IMR-90 (cell line): ENCODE measurements around the gene RANBP9. TPM values are rescaled to one million over a fixed set of nuclear protein-coding genes. Genes with fewer than 3 reads are reported as not detected.

Experiments used
- ATAC-seq: fragments of 200-7000 bp; cut with Tn5 transposase; 2 replicates; pipeline ENCODE4 v1.9.1; 2020; ENCODE audit warnings: low read depth, mild to moderate bottlenecking, moderate library complexity
- BruUV-seq: library from RNA; stranded (reverse); fragments of 400-500 nt; replicated peaks from 2 replicates; lab custom pipeline; 2021; lab: Mats Ljungman, UMichigan
- CTCF ChIA-PET: fragments of 300-600 bp; formaldehyde crosslinking; extraction: SDS; loops from one replicate; lab custom pipeline; 2021; ENCODE audit warnings: antibody characterized with exemption; lab: Yijun Ruan, JAX
- POLR2A ChIA-PET: fragments of 300-600 bp; sonication (Branson Sonifier 250); formaldehyde crosslinking; loops from one replicate; lab custom pipeline; 2022; ENCODE audit warnings: antibody characterized with exemption; ENCODE audit not compliant: unreplicated experiment; lab: Charles Lee
- DNase-seq: peaks from one replicate; pipeline ENCODE4 v3.0.0; 2013
- H2AFZ ChIP-seq: replicated peaks from 2 replicates; pipeline ENCODE3; 2013; ENCODE audit warnings: low read length, mild to moderate bottlenecking; ENCODE audit not compliant: poor library complexity
- H2AK5ac ChIP-seq: 2 replicates; pipeline ENCODE4 v1.6.1; 2013; ENCODE audit warnings: low read depth, low read length, inconsistent platforms
- H2AK9ac ChIP-seq: replicated peaks from 2 replicates; pipeline ENCODE3; 2013; ENCODE audit warnings: mild to moderate bottlenecking, low read depth, low read length, moderate library complexity; ENCODE audit not compliant: poor library complexity
- H2BK120ac ChIP-seq: 2 replicates; pipeline ENCODE4 v1.6.1; 2013; ENCODE audit warnings: low read depth, low read length, inconsistent platforms
- H2BK15ac ChIP-seq: 3 replicates; pipeline ENCODE4 v1.6.1; 2013; ENCODE audit warnings: low read depth, low read length, inconsistent platforms
- H2BK20ac ChIP-seq: 2 replicates; pipeline ENCODE4 v1.6.1; 2013; ENCODE audit warnings: low read depth, mild to moderate bottlenecking, inconsistent platforms, low read length, moderate library complexity
- H2BK5ac ChIP-seq: 2 replicates; pipeline ENCODE4 v1.6.1; 2013; ENCODE audit warnings: mild to moderate bottlenecking, low read depth, low read length, inconsistent platforms; ENCODE audit not compliant: poor library complexity, severe bottlenecking
- H3K14ac ChIP-seq: replicated peaks from 2 replicates; pipeline ENCODE4 v1.6.1; 2013; ENCODE audit warnings: low read depth, low read length, inconsistent platforms
- H3K18ac ChIP-seq: 2 replicates; pipeline ENCODE4 v1.6.1; 2013; ENCODE audit warnings: low read depth, low read length, control low read depth
- H3K23ac ChIP-seq: 2 replicates; pipeline ENCODE4 v1.6.1; 2013; ENCODE audit warnings: low read depth, low read length, inconsistent platforms
- H3K27ac ChIP-seq: 2 replicates; pipeline ENCODE4 v1.5.1; 2013; ENCODE audit warnings: mild to moderate bottlenecking, control low read depth, low read length; ENCODE audit not compliant: insufficient read depth
- H3K27me3 ChIP-seq: 2 replicates; pipeline ENCODE4 v1.6.1; 2013; ENCODE audit warnings: low read length; ENCODE audit not compliant: control insufficient read depth, insufficient read depth
- H3K36me3 ChIP-seq: 2 replicates; pipeline ENCODE4 v1.6.1; 2013; ENCODE audit warnings: low read length, mixed read lengths; ENCODE audit not compliant: control insufficient read depth, insufficient read depth
- H3K4ac ChIP-seq: 2 replicates; pipeline ENCODE4 v1.6.1; 2013; ENCODE audit warnings: low read depth, low read length, inconsistent platforms
- H3K4me1 ChIP-seq: 2 replicates; pipeline ENCODE4 v1.6.1; 2013; ENCODE audit warnings: low read length, mixed read lengths; ENCODE audit not compliant: control insufficient read depth, insufficient read depth
- H3K4me2 ChIP-seq: 2 replicates; pipeline ENCODE4 v1.6.1; 2013; ENCODE audit warnings: low read depth, mild to moderate bottlenecking, control low read depth, low read length, moderate library complexity
- H3K4me3 ChIP-seq: 2 replicates; pipeline ENCODE4 v1.5.1; 2013; ENCODE audit warnings: low read depth, mild to moderate bottlenecking, control low read depth, low read length, moderate library complexity; ENCODE audit not compliant: insufficient read depth
- H3K56ac ChIP-seq: 2 replicates; pipeline ENCODE4 v1.6.1; 2013; ENCODE audit warnings: low read length, inconsistent platforms; ENCODE audit not compliant: insufficient read depth; ENCODE audit errors: extremely low read depth
- H3K79me1 ChIP-seq, 2 experiments: 2 replicates each; pipeline ENCODE4 v1.6.1; 2013; ENCODE audit warnings: low read length in 2 of 2, inconsistent platforms in 1 of 2, low read depth in 1 of 2
- H3K9ac ChIP-seq: 2 replicates; pipeline ENCODE4 v1.6.1; 2013; ENCODE audit warnings: low read depth, low read length, control low read depth
- H3K9me1 ChIP-seq: 2 replicates; pipeline ENCODE4 v1.6.1; 2013; ENCODE audit warnings: low read length, inconsistent platforms; ENCODE audit not compliant: insufficient read depth
- H3K9me3 ChIP-seq: 2 replicates; pipeline ENCODE4 v1.6.1; 2013; ENCODE audit warnings: low read length; ENCODE audit not compliant: control insufficient read depth, insufficient read depth
- H4K20me1 ChIP-seq: 2 replicates; pipeline ENCODE4 v1.6.1; 2013; ENCODE audit warnings: low read length, inconsistent platforms; ENCODE audit not compliant: insufficient read depth
- H4K5ac ChIP-seq: 2 replicates; pipeline ENCODE4 v1.6.1; 2013; ENCODE audit warnings: mild to moderate bottlenecking, low read depth, low read length, control low read depth
- H4K8ac ChIP-seq, 2 experiments: 2 replicates each; pipeline ENCODE4 v1.6.1; 2013; ENCODE audit warnings: low read depth in 2 of 2, low read length in 2 of 2, control low read depth in 1 of 2, inconsistent platforms in 1 of 2
- H4K91ac ChIP-seq: 2 replicates; pipeline ENCODE4 v1.6.1; 2013; ENCODE audit warnings: low read depth, low read length, inconsistent platforms; ENCODE audit not compliant: insufficient read depth
- CEBPB ChIP-seq: IDR thresholded peaks from 2 replicates; pipeline ENCODE4 v1.6.1; 2012; ENCODE audit warnings: low read depth, low read length, improper control_type of control experiment
- FOS ChIP-seq: fragments of 150-350 bp; IDR thresholded peaks from 2 replicates; pipeline ENCODE4 v1.6.1; 2016; ENCODE audit warnings: low read depth, low read length
- NFE2L2 ChIP-seq: fragments of 150-350 bp; IDR thresholded peaks from 2 replicates; pipeline ENCODE4 v1.6.1; 2016; ENCODE audit warnings: low read depth, mild to moderate bottlenecking, low read length
- SMC3 ChIP-seq: fragments of 150-350 bp; IDR thresholded peaks from 2 replicates; pipeline ENCODE4 v1.6.1; 2016; ENCODE audit warnings: low read depth, mild to moderate bottlenecking, antibody characterized with exemption, low read length, moderate library complexity
- WGBS, 2 experiments: methylation state at CpG; one replicate each; pipeline versions ENCODE4 v1.1.5 to v1.1.7; 2013; ENCODE audit warnings: missing lambda C conversion rate in 2 of 2; ENCODE audit not compliant: insufficient read length in 1 of 2; ENCODE audit errors: extremely low coverage in 2 of 2; 5-methylcytosine and 5-hydroxymethylcytosine counted together
- dilution Hi-C: fragments of 300-500 bp; cut with HindIII; formaldehyde crosslinking; loops from one replicate; pipeline ENCODE4 v1.14.3; 2018; ENCODE audit warnings: low sequenced_read_pairs; ENCODE audit not compliant: unreplicated experiment
- in situ Hi-C: fragments of 300-500 bp; cut with MboI; formaldehyde crosslinking; loops from 3 replicates; pipeline ENCODE4 v1.14.3; 2019; ENCODE audit warnings: low sequenced_read_pairs, inconsistent platforms, mixed read lengths
- intact Hi-C: fragments of 100-400 bp; cut with micrococcal nuclease; formaldehyde crosslinking; loops from 2 replicates; pipeline ENCODE4 v1.10.0; 2022
- polyA plus RNA-seq, 3 experiments: library from polyadenylated mRNA; depleted of rRNA; stranded (reverse); fragments of >200 nt; gene quantifications; 2 replicates each; pipeline ENCODE4 v1.2.3, GENCODE V29; 2012; ENCODE audit warnings: low replicate concordance in 1 of 3
- total RNA-seq: library from RNA; depleted of rRNA; stranded (reverse); fragments of >200 nt; gene quantifications from 2 replicates; pipeline ENCODE4 v1.2.3, GENCODE V29; 2012

The RANBP9 gene
- total and polyA plus RNA-seq, 2 of the 4 experiments (the other 2 are of a cell fraction): 17.7 to 27.8 TPM

- no peak overlapping the region for H3K9ac ChIP-seq
- H3K9me3 ChIP-seq: no peaks in the 10 kb centered on the region
- ChIA-PET CTCF (no interaction called here), POLR2A (no interaction called here)
- no peak overlapping the region for H2AFZ ChIP-seq
- no peak overlapping the region for H2BK5ac ChIP-seq
- TF ChIP-seq NFE2L2 (no peak), SMC3 (no peak), CEBPB (no peak), FOS (no peak)
- no peaks in the 10 kb centered on the region for H3K9me1 ChIP-seq
- H4K20me1 ChIP-seq: no peaks in the 10 kb centered on the region
- WGBS, 2 experiments: 73% methylated on average over 4 of the region's 4 CpGs; no CpG with 5 or more reads in 1 of the 2 experiments
- no TSS peak for BruUV-seq
- no peak overlapping the region for H3K4me3 ChIP-seq
- intact Hi-C loops (no loop called here), in situ Hi-C loops (no loop called here), dilution Hi-C loops (no loop called here)
- H2BK15ac ChIP-seq: no peak overlapping the region
- no peak overlapping the region for H3K4me2 ChIP-seq
- H3K36me3 ChIP-seq: no peaks in the 10 kb centered on the region
- no peak overlapping the region for H3K23ac ChIP-seq
- no peak overlapping the region for H3K27ac ChIP-seq
- no peaks in the 10 kb centered on the region for H3K4me1 ChIP-seq
- no peak overlapping the region for H4K8ac ChIP-seq
- H2BK20ac ChIP-seq: no peak overlapping the region
- H3K14ac ChIP-seq: no peak overlapping the region
- no peak overlapping the region for H3K56ac ChIP-seq
- H3K18ac ChIP-seq: no peak overlapping the region
- no peak for ATAC-seq
- no peaks in the 10 kb centered on the region for H3K27me3 ChIP-seq
- H3K79me1 ChIP-seq: no peaks in the 10 kb centered on the region
- no peak overlapping the region for H3K4ac ChIP-seq
- H4K5ac ChIP-seq: no peak overlapping the region
- DNase-seq: no peak
- no peak overlapping the region for H2AK5ac ChIP-seq
- no peak overlapping the region for H2AK9ac ChIP-seq
- no peak overlapping the region for H2BK120ac ChIP-seq
- no peak overlapping the region for H4K91ac ChIP-seq
Observed at GRCh38 chr6:13741365-13741764, 29.7 kb upstream of the RANBP9 start.
